Lower lobe of right lung (tissue), 2 donors: Measurements from ENCODE around the gene PKHD1. TPM values are rescaled to one million over a fixed set of nuclear protein-coding genes. Genes with fewer than 3 reads are reported as not detected.

Experiments used
- ATAC-seq, 2 donors: fragments of 200-7000 bp; cut with Tn5 transposase; one replicate each; pipeline ENCODE4 v1.9.1; 2020 to 2022; ENCODE audit warnings: mild to moderate bottlenecking in 2 of 2, moderate library complexity in 2 of 2
- DNase-seq: peaks from one replicate; pipeline ENCODE4 v3.0.0-alpha.2; 2020
- H3K27ac ChIP-seq: fragments of 200-600 bp; one replicate; pipeline ENCODE4 v1.8.0; 2022
- H3K27me3 ChIP-seq: fragments of 200-600 bp; one replicate; pipeline ENCODE4 v1.8.0; 2022; ENCODE audit warnings: low read depth
- H3K36me3 ChIP-seq: fragments of 200-600 bp; one replicate; pipeline ENCODE4 v1.8.0; 2022; ENCODE audit warnings: mild to moderate bottlenecking
- H3K4me1 ChIP-seq: fragments of 200-600 bp; one replicate; pipeline ENCODE4 v1.8.0; 2022
- H3K4me3 ChIP-seq: fragments of 200-600 bp; one replicate; pipeline ENCODE4 v1.8.0; 2022; ENCODE audit warnings: mild to moderate bottlenecking
- H3K9me3 ChIP-seq: fragments of 200-600 bp; one replicate; pipeline ENCODE4 v1.8.0; 2022
- CTCF ChIP-seq: fragments of 200-600 bp; IDR thresholded peaks from one replicate; pipeline ENCODE4 v1.8.0; 2022; ENCODE audit warnings: antibody characterized with exemption, mild to moderate bottlenecking
- intact Hi-C: fragments of 100-400 bp; cut with DNase I; formaldehyde crosslinking; loops from one replicate; pipeline ENCODE4 v1.11.0; 2022
- total RNA-seq: library from RNA; stranded (reverse); fragmentation: NEBNext Ultra II Directional; extraction: Animal tissue kit (Norgen Biotek cat#: 25700); gene quantifications from one replicate; pipeline ENCODE4 v1.2.1, GENCODE V29; 2021
- donor health status: DM: no; HTN: yes; CAD: no; lungs with severe emphysema.

PKHD1 gene
- total RNA-seq, 1 donor from 2014 or later = 0.09 TPM

- TF ChIP-seq CTCF = no peak
- intact Hi-C loops = no loop called here
- no peaks in the 10 kb centered on the region for H3K4me1 ChIP-seq
- no peak overlapping the region for H3K4me3 ChIP-seq
- no peaks in the 10 kb centered on the region for H3K36me3 ChIP-seq
- ATAC-seq (no peak), DNase-seq (no peak)
- no peaks in the 10 kb centered on the region for H3K9me3 ChIP-seq
- H3K27ac ChIP-seq = no peak overlapping the region
- H3K27me3 ChIP-seq = no peaks in the 10 kb centered on the region
Measured at GRCh38 chr6:51684603-51685002, 402.8 kb downstream of the PKHD1 start.

GRCh38 chr6:51684038-51684437 is 403.4 kb downstream of the PKHD1 start:
- H3K27ac ChIP-seq = no peak overlapping the region
- H3K27me3 ChIP-seq = no peaks in the 10 kb centered on the region
- ATAC-seq (no peak), DNase-seq (no peak)
- H3K9me3 ChIP-seq = no peaks in the 10 kb centered on the region
- no peaks in the 10 kb centered on the region for H3K4me1 ChIP-seq
- intact Hi-C loops = no loop called here
- TF ChIP-seq CTCF = no peak
- H3K36me3 ChIP-seq = no peaks in the 10 kb centered on the region
- no peak overlapping the region for H3K4me3 ChIP-seq

GRCh38 chr6:51678905-51679620 is 408.4 kb downstream of the PKHD1 start:
- Histone ChIP-seq H3K9me3 (no peaks in the 10 kb centered on the region), H3K27ac (peak overlapping the region; percentile 12), H3K36me3 (no peaks in the 10 kb centered on the region), H3K4me1 (peaks cover 7% of the 10 kb centered on the region), H3K4me3 (no peak overlapping the region), H3K27me3 (no peaks in the 10 kb centered on the region)
- no peak for TF ChIP-seq CTCF
- DNase-seq (no peak), ATAC-seq (peak; percentile 81 to 91)
- intact Hi-C loops = no loop called here

GRCh38 chr6:51678274-51678673 is 409.1 kb downstream of the PKHD1 start:
- ATAC-seq = peak in 1 of 2 donors; percentile 70

GRCh38 chr6:51675922-51676275 is 411.5 kb downstream of the PKHD1 start:
- Histone ChIP-seq H3K27ac (no peak overlapping the region), H3K4me3 (no peak overlapping the region), H3K9me3 (no peaks in the 10 kb centered on the region), H3K27me3 (no peaks in the 10 kb centered on the region), H3K36me3 (no peaks in the 10 kb centered on the region), H3K4me1 (peaks cover 7% of the 10 kb centered on the region)
- TF ChIP-seq CTCF = no peak
- intact Hi-C loops = no loop called here
- ATAC-seq (no peak), DNase-seq (no peak)

More at GRCh38 chr6:51678274-51678673, 409.1 kb downstream of the PKHD1 start:
- no peaks in the 10 kb centered on the region for H3K27me3 ChIP-seq
- DNase-seq = no peak
- intact Hi-C loops = no loop called here
- no peaks in the 10 kb centered on the region for H3K36me3 ChIP-seq
- TF ChIP-seq CTCF = no peak
- no peak overlapping the region for H3K27ac ChIP-seq
- peaks cover 7% of the 10 kb centered on the region for H3K4me1 ChIP-seq
- H3K4me3 ChIP-seq = no peak overlapping the region
- no peaks in the 10 kb centered on the region for H3K9me3 ChIP-seq
